ENCODE measurements around the gene CCDC117.
"Not testable (repeated sequence)": the region's sequence is repeated elsewhere in the genome, so short reads cannot be mapped to it uniquely, and the experiment has no call there.

Gene CCDC117

DNA sequence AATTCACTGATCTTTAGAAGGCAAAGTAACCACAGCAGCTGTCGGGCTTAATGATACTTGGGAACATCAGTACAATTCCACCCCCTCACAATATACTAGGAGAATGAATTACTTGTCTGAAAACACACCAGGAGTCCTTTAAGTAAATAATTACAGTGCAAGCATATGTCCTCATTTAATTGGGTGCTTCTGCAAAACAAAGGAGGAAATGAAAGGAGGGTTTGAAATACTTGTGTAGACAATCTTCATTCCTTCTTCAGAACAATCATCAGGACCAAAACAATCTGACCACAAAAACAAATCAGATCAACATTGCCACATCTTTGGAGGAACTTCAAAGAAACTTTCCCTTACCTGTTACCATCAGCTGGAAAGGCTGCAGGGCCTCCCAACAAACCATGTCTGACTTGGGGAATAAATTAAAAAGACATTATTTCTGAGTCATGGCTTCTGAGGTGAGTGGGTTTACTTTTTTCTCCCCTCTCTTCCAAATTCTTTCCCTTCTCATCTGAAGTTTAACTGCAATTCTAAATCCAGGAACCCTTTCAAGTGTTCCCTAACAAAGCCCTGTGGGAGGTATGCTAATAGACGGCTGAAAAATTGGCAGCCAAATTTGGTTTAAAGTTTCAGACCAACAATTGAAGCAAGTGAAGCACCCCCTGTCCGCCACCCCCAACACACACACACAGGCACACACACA lies 12.5 kb upstream of the CCDC117 start:
- peak overlapping the region; percentile 3; the same call in 1 of the 2 replicates for H3K4me3 ChIP-seq (ENCODE audit: low read depth, low read length)
- TF ChIP-seq, protein P1, sequence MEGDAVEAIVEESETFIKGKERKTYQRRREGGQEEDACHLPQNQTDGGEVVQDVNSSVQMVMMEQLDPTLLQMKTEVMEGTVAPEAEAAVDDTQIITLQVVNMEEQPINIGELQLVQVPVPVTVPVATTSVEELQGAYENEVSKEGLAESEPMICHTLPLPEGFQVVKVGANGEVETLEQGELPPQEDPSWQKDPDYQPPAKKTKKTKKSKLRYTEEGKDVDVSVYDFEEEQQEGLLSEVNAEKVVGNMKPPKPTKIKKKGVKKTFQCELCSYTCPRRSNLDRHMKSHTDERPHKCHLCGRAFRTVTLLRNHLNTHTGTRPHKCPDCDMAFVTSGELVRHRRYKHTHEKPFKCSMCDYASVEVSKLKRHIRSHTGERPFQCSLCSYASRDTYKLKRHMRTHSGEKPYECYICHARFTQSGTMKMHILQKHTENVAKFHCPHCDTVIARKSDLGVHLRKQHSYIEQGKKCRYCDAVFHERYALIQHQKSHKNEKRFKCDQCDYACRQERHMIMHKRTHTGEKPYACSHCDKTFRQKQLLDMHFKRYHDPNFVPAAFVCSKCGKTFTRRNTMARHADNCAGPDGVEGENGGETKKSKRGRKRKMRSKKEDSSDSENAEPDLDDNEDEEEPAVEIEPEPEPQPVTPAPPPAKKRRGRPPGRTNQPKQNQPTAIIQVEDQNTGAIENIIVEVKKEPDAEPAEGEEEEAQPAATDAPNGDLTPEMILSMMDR (IDR thresholded peaks at IDR 0.05; ENCODE audit: insufficient read depth, low read depth, low read length, missing control alignments): no peak

DNA sequence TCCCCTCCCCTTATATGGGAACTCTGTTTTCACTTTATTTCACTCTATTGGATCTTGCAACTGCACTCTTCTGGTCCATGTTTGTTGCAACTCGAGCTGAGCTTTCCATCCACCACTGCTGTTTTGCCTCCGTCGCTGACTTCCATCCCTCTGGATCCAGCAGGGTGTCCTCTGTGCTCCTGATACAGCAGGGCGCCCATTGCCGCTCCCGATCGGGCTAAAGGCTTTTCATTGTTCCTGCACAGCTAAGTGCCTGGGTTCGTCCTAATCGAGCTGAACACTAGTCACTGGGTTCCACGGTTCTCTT lies 11.1 kb upstream of the CCDC117 start:
- no peak overlapping the region for H3K4me3 ChIP-seq (ENCODE audit: low read depth, low read length)
- TF ChIP-seq, protein P1 (IDR thresholded peaks at IDR 0.05; ENCODE audit: insufficient read depth, low read depth, low read length, missing control alignments): no peak
- DNase-seq (ENCODE audit: low read depth): no peak

More for the DNA sequence above, 12.5 kb upstream of the CCDC117 start:
- DNase-seq (ENCODE audit: low read depth): peak; percentile 13

DNA sequence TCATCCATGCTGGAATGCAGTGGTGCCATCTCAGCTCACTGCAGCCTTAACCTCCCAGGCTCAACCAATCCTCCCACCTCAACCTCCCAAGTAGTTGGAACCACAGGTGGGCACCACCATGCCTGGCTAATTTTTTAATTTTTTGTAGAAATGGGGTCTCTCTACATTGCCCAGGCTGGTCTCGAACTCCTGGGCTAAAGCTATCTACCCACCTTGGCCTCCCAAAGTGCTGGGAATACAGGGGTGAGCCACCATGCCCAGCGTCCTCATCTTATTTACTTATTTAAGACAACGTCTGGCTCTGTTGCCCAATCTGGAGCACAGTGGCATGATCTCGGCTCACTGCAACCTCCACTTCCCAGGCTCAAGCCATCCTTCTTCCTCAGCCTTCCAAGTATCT lies 10.5 kb upstream of the CCDC117 start:
- H3K4me3 ChIP-seq (ENCODE audit: low read depth, low read length); DNase-seq (ENCODE audit: low read depth): not testable (repeated sequence)

DNA sequence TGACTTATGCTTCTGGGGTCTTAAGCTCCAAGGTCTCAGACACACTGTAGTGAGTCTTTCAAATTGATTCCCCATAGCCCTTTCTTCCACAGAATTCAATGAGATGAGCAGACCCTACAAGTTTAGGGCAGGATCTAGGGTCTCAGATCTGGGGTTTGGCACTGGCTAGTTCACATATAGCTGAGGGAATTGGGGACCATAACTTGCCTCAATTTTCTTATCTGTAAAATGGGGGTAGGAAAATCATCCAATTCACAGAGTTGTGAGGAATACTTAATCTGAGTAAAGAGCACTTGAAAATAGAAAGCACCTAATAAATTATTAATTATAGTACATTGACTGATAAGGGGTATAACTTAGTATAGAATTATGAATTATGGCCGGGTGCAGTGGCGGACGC lies 5.9 kb upstream of the CCDC117 start:
- no peak overlapping the region for H3K4me3 ChIP-seq (ENCODE audit: low read depth, low read length)
- no peak for DNase-seq (ENCODE audit: low read depth)
- TF ChIP-seq, protein P1 (IDR thresholded peaks at IDR 0.05; ENCODE audit: insufficient read depth, low read depth, low read length, missing control alignments): no peak

DNA sequence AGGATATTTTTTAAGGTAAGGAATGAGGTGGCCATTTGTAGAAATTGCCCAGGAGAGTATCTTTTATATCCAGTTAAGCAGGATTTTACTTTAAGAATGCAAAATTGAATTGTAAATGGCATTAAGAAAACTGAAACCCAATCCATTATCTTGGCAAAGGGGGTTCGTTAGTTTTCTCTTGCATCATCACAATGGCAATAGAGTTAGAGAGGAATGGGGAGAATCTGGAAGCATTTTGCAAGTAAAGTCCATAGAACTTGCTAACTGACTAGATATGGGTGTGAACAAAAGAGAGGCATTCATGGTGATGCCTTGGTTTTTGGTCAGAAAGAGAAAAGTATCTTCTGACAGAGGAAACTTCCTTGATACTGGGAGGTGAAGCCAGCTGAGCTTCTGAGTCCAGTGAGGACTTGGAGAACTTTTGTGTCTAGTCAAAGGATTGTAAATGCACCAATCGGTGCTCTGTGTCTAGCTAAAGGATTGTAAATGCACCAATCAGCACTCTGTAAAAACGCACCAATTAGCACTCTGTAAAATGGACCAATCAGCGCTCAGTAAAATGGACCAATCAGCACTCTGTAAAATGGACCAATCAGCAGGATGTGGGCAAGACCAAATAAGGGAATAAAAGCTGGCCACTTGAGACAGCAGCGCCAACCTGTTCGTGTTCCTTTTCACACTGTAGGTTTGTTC lies 3.6 kb upstream of the CCDC117 start:
- TF ChIP-seq, protein P1 (IDR thresholded peaks at IDR 0.05; ENCODE audit: insufficient read depth, low read depth, low read length, missing control alignments): no peak
- DNase-seq (ENCODE audit: low read depth): no peak
- H3K4me3 ChIP-seq (ENCODE audit: low read depth, low read length): no peak overlapping the region

DNA sequence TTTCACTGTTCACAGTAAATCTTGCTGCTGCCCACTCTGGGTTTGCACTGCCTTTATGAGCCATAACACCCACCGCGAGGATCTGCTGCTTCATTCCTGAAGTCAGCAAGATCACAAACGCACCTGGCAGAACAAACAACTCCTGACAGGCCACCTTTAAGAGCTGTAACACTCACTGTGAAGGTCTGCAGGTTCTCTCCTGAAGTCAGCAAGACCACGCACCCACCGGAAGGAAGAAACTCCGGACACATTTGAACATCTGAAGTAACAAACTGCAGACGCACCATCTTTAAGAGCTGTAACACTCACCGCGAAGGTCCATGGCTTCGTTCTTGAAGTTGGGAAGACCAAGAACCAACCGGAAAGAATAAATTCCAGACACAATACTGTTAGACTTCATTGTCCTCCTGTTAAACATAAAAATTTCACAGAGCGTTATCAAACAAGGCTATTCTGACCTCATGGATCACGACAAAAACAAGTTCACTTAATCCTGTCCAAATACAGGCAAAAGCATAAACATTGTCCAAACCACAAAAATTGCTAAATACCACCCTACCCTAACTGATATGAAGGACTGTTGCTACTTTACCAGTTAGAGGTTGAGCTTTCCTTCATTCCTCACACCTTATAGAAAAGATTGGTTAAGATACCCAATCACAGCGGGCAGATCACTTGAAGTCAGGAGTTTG lies 3.0 kb upstream of the CCDC117 start:
- DNase-seq (ENCODE audit: low read depth): no peak
- TF ChIP-seq, protein P1 (IDR thresholded peaks at IDR 0.05; ENCODE audit: insufficient read depth, low read depth, low read length, missing control alignments): no peak
- H3K4me3 ChIP-seq (ENCODE audit: low read depth, low read length): no peak overlapping the region

DNA sequence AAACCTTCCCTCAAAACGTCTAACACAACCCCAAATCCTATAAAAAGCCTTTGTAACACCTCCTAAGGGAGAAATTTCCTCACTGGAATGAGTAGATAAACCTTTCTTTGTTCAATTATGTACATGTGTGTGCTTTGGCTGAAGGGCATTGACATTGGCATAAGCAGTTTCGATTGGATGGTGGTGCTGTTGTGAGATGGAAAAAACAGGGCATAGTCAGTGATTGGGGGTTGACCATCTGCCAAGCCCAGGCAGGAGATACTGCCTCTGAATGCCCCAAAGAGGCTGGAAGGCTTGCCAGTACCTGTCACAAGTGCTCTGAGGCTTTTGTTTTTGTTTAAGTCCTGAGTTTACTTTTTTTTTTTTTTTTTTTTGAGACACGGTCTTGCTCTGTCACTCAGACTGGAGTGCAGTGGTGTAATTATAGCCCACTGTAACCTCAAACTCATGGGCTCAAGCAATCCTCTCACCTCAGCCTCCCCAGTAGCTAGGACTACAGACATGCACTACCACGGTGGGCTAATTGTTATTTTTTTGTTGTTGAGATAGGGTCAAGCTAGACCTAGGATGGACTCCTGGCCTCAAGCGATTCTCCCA lies 1.2 kb upstream of the CCDC117 start:
- no peak for DNase-seq (ENCODE audit: low read depth)
- TF ChIP-seq, protein P1 (IDR thresholded peaks at IDR 0.05; ENCODE audit: insufficient read depth, low read depth, low read length, missing control alignments): no peak
- no peak overlapping the region for H3K4me3 ChIP-seq (ENCODE audit: low read depth, low read length)
